HepG2 (cell line): ENCODE measurements around the gene CTDP1.

Experiments used
- CTCF ChIP-seq: sonication (generic); formaldehyde crosslinking; IDR thresholded peaks from 2 replicates; pipeline ENCODE4 v1.5.0; 2020; ENCODE audit warnings: mild to moderate bottlenecking, missing genetic modification reagents, moderate library complexity
- SAP130 ChIP-seq: IDR thresholded peaks from 2 replicates; pipeline ENCODE4 v1.6.1; 2016; ENCODE audit warnings: low read depth
- TF ChIP-seq, protein P1 (sequence below): sonication (generic); formaldehyde crosslinking; IDR thresholded peaks from 2 replicates; pipeline ENCODE4 v1.5.0; 2020; ENCODE audit warnings: missing genetic modification reagents

GRCh38 chr18:79640064-79640672, 39.4 kb upstream of the CTDP1 start:
- TF ChIP-seq CTCF: no peak
- no peak for TF ChIP-seq SAP130
- TF ChIP-seq, protein P1, sequence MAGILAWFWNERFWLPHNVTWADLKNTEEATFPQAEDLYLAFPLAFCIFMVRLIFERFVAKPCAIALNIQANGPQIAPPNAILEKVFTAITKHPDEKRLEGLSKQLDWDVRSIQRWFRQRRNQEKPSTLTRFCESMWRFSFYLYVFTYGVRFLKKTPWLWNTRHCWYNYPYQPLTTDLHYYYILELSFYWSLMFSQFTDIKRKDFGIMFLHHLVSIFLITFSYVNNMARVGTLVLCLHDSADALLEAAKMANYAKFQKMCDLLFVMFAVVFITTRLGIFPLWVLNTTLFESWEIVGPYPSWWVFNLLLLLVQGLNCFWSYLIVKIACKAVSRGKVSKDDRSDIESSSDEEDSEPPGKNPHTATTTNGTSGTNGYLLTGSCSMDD (CRISPR knock-in tag): no peak
